ENCODE results near the gene ADO. TPM values are rescaled to one million over a fixed set of nuclear protein-coding genes. Genes with fewer than 3 reads are reported as not detected.

The ADO gene
- total and polyA plus RNA-seq, 10 donors = 9.0 to 21.2 (median 18.2) TPM

- DNase-seq = no peak
- Histone ChIP-seq H3K4me3 (no peak overlapping the region), H3K9me3 (no peaks in the 10 kb centered on the region), H3K4me1 (no peaks in the 10 kb centered on the region), H3K27me3 (replicated peaks in 1 of 7) (no peaks in the 10 kb centered on the region), H3K27ac (no peak overlapping the region), H3K36me3 (no peaks in the 10 kb centered on the region)
- 78 to 84% (median 84%) methylated on average over 2 of the region's 2 CpGs for WGBS, 5 donors
- intact Hi-C loops (cut with DNase I; ENCODE audit: low total_unique reads) = no loop called here
- no peak for TF ChIP-seq POLR2AphosphoS5 (IDR thresholded peaks at IDR 0.05)
- TF ChIP-seq CTCF (IDR thresholded peaks at IDR 0.05 in 8 of 11, conservative IDR thresholded peaks at IDR 0.05 in 3 of 11) = no peak
- TF ChIP-seq POLR2A (IDR thresholded peaks at IDR 0.05) = no peak
Measured at GRCh38 chr10:62829622-62830021, 25.1 kb downstream of the ADO start.

- H3K4me1 ChIP-seq = no peaks in the 10 kb centered on the region
- H3K9me3 ChIP-seq = no peaks in the 10 kb centered on the region
- no peak for TF ChIP-seq CTCF (IDR thresholded peaks at IDR 0.05 in 8 of 11, conservative IDR thresholded peaks at IDR 0.05 in 3 of 11)
- no peak for TF ChIP-seq POLR2AphosphoS5 (IDR thresholded peaks at IDR 0.05)
- TF ChIP-seq POLR2A (IDR thresholded peaks at IDR 0.05) = no peak
- no peak overlapping the region for H3K27ac ChIP-seq
- intact Hi-C loops (cut with DNase I; ENCODE audit: low total_unique reads) = no loop called here
- WGBS, 5 donors = 48 to 79% (median 62%) methylated on average over 4 of the region's 4 CpGs
- H3K4me3 ChIP-seq = no peak overlapping the region
- no peaks in the 10 kb centered on the region for H3K36me3 ChIP-seq
- H3K27me3 ChIP-seq (replicated peaks in 1 of 7) = no peaks in the 10 kb centered on the region
- DNase-seq = no peak
Measured at GRCh38 chr10:62830679-62831078, 26.2 kb downstream of the ADO start.

- Histone ChIP-seq H3K36me3 (no peaks in the 10 kb centered on the region), H3K4me3 (no peak overlapping the region), H3K27ac (no peak overlapping the region), H3K9me3 (no peaks in the 10 kb centered on the region), H3K27me3 (replicated peaks in 1 of 7) (no peaks in the 10 kb centered on the region), H3K4me1 (no peaks in the 10 kb centered on the region)
- TF ChIP-seq POLR2AphosphoS5 (IDR thresholded peaks at IDR 0.05) (no peak), CTCF (IDR thresholded peaks at IDR 0.05 in 8 of 11, conservative IDR thresholded peaks at IDR 0.05 in 3 of 11) (no peak), POLR2A (IDR thresholded peaks at IDR 0.05) (no peak)
- DNase-seq = no peak
- intact Hi-C loops (cut with DNase I; ENCODE audit: low total_unique reads) = no loop called here
- 49 to 69% (median 56%) methylated on average over 2 of the region's 2 CpGs for WGBS, 5 donors
Measured at GRCh38 chr10:62831346-62831745, 26.8 kb downstream of the ADO start.

- TF ChIP-seq CTCF (IDR thresholded peaks at IDR 0.05 in 8 of 11, conservative IDR thresholded peaks at IDR 0.05 in 3 of 11) (no peak), POLR2A (IDR thresholded peaks at IDR 0.05) (no peak), POLR2AphosphoS5 (IDR thresholded peaks at IDR 0.05) (no peak)
- Histone ChIP-seq H3K4me1 (no peaks in the 10 kb centered on the region), H3K36me3 (no peaks in the 10 kb centered on the region), H3K4me3 (no peak overlapping the region), H3K9me3 (no peaks in the 10 kb centered on the region), H3K27me3 (replicated peaks in 1 of 7) (no peaks in the 10 kb centered on the region), H3K27ac (no peak overlapping the region)
- no peak for DNase-seq
- WGBS, 5 donors = 65 to 80% (median 70%) methylated on average over 2 of the region's 2 CpGs
- intact Hi-C loops (cut with DNase I; ENCODE audit: low total_unique reads) = no loop called here
Measured at GRCh38 chr10:62839590-62839989, 35.1 kb downstream of the ADO start.
